CD4-positive, alpha-beta memory T cell (primary cell): ENCODE data around the gene IRS1. TPM values are rescaled to one million over a fixed set of nuclear protein-coding genes. Genes with fewer than 3 reads are reported as not detected.

Experiments used
- CTCF ChIA-PET: fragments of 350-600 bp; sonication (Branson Sonifier 250); formaldehyde crosslinking; loops from one replicate; lab custom pipeline; 2021; ENCODE audit warnings: inconsistent platforms; ENCODE audit not compliant: partially characterized antibody; lab: Charles Lee
- POLR2A ChIA-PET: fragments of 350-600 bp; sonication (Branson Sonifier 250); formaldehyde crosslinking; loops from one replicate; lab custom pipeline; 2021; ENCODE audit not compliant: partially characterized antibody; lab: Charles Lee
- DNase-seq, 5 donors: peaks; one replicate each; pipeline versions ENCODE4 v3.0.0 to v3.0.0-alpha.2; 2020 to 2022; ENCODE audit warnings: mixed read lengths in 1 of 5
- H3K27ac ChIP-seq: one replicate; pipeline ENCODE4 v1.7.0; 2013; ENCODE audit warnings: low read depth, low read length
- H3K27me3 ChIP-seq: 2 replicates; pipeline ENCODE4 v1.7.0; 2013; ENCODE audit warnings: mild to moderate bottlenecking, low read length, moderate library complexity; ENCODE audit not compliant: insufficient read depth
- H3K36me3 ChIP-seq: 2 replicates; pipeline ENCODE4 v1.7.0; 2013; ENCODE audit warnings: mild to moderate bottlenecking, low read length, moderate library complexity; ENCODE audit not compliant: insufficient read depth
- H3K4me1 ChIP-seq: 2 replicates; pipeline ENCODE4 v1.7.0; 2013; ENCODE audit warnings: mild to moderate bottlenecking, low read length, moderate library complexity; ENCODE audit not compliant: insufficient read depth
- H3K4me3 ChIP-seq, 2 donors: one replicate each; pipeline ENCODE4 v1.7.0; 2013; ENCODE audit warnings: low read length in 2 of 2, mild to moderate bottlenecking in 1 of 2
- H3K9me3 ChIP-seq, 2 donors: one replicate each; pipeline ENCODE4 v1.7.0; 2013; ENCODE audit warnings: low read length in 2 of 2, control low read depth in 1 of 2; ENCODE audit not compliant: control insufficient read depth in 1 of 2
- H3K27ac Mint-ChIP-seq, 7 donors: one replicate each; pipeline ENCODE4 v1.8.0; 2020 to 2021; ENCODE audit warnings: mixed read lengths in 7 of 7, mild to moderate bottlenecking in 6 of 7, inconsistent platforms in 3 of 7, moderate library complexity in 3 of 7
- H3K27me3 Mint-ChIP-seq, 2 donors: one replicate each; pipeline ENCODE4 v1.8.0; 2020 to 2021; ENCODE audit warnings: mixed read lengths in 2 of 2
- H3K36me3 Mint-ChIP-seq, 2 donors: one replicate each; pipeline ENCODE4 v1.8.0; 2020 to 2021; ENCODE audit warnings: mixed read lengths in 2 of 2, inconsistent platforms in 1 of 2, mild to moderate bottlenecking in 1 of 2
- H3K4me1 Mint-ChIP-seq, 4 donors: one replicate each; pipeline ENCODE4 v1.8.0; 2020 to 2021; ENCODE audit warnings: mixed read lengths in 4 of 4, mild to moderate bottlenecking in 1 of 4
- H3K4me3 Mint-ChIP-seq, 8 donors: one replicate each; pipeline ENCODE4 v1.8.0; 2020 to 2021; ENCODE audit warnings: mixed read lengths in 8 of 8, mild to moderate bottlenecking in 7 of 8, moderate library complexity in 6 of 8, inconsistent platforms in 3 of 8
- H3K9me3 Mint-ChIP-seq, 8 donors: one replicate each; pipeline ENCODE4 v1.8.0; 2020 to 2021; ENCODE audit warnings: mixed read lengths in 8 of 8, mild to moderate bottlenecking in 5 of 8, inconsistent platforms in 3 of 8, moderate library complexity in 1 of 8
- intact Hi-C: fragments of 100-400 bp; cut with micrococcal nuclease; formaldehyde crosslinking; loops from one replicate; pipeline ENCODE4 v1.15.1; 2023
- polyA plus RNA-seq, 2 donors: library from polyadenylated mRNA; unstranded; fragments of 300-500 nt; fragmentation: Illumina TruSeq; gene quantifications; one replicate each; pipeline ENCODE4 v1.2.3, GENCODE V29; 2021
- total RNA-seq, 2 experiments: library from RNA; stranded (reverse); gene quantifications; one replicate each; pipeline ENCODE4 v1.2.3, GENCODE V29; 2021

The IRS1 gene
- total and polyA plus RNA-seq, 4 experiments from 2014 or later: 0.02 to 2.4 (median 1.1) TPM

- Histone ChIP-seq H3K9me3 (no peaks in the 10 kb centered on the region), H3K27ac (no peak overlapping the region), H3K36me3 (no peaks in the 10 kb centered on the region), H3K4me3 (no peak overlapping the region), H3K4me1 (no peaks in the 10 kb centered on the region), H3K27me3 (no peaks in the 10 kb centered on the region)
- Mint-ChIP-seq H3K9me3 (peaks cover 0 to 2% (median 0%) of the 10 kb centered on the region in 8 donors), H3K27ac (peak overlapping the region in 1 of 7 donors; percentile 86), H3K4me3 (no peak overlapping the region), H3K27me3 (peaks cover 5 to 10% of the 10 kb centered on the region in 2 donors), H3K4me1 (peaks cover 0 to 4% (median 0%) of the 10 kb centered on the region in 4 donors), H3K36me3 (no peaks in the 10 kb centered on the region)
- DNase-seq: no peak
- CTCF ChIA-PET: no interaction called here
- intact Hi-C loops: no loop called here
- POLR2A ChIA-PET: no interaction called here
Measured at GRCh38 chr2:226715347-226715990, 84.2 kb downstream of the IRS1 start.

- H3K27ac Mint-ChIP-seq: no peak overlapping the region
- H3K27me3 ChIP-seq: no peaks in the 10 kb centered on the region
- H3K36me3 Mint-ChIP-seq: no peaks in the 10 kb centered on the region
- H3K4me1 ChIP-seq: no peaks in the 10 kb centered on the region
- DNase-seq: no peak
- no peak overlapping the region for H3K4me3 ChIP-seq
- CTCF ChIA-PET: no interaction called here
- intact Hi-C loops: no loop called here
- H3K36me3 ChIP-seq: no peaks in the 10 kb centered on the region
- H3K9me3 ChIP-seq: no peaks in the 10 kb centered on the region
- H3K27me3 Mint-ChIP-seq: peaks cover 0 to 4% of the 10 kb centered on the region in 2 donors
- H3K9me3 Mint-ChIP-seq: peaks cover 0 to 2% (median 0%) of the 10 kb centered on the region in 8 donors
- no peak overlapping the region for H3K4me3 Mint-ChIP-seq
- peaks cover 0 to 4% (median 0%) of the 10 kb centered on the region in 4 donors for H3K4me1 Mint-ChIP-seq
- no peak overlapping the region for H3K27ac ChIP-seq
- POLR2A ChIA-PET: no interaction called here
Measured at GRCh38 chr2:226712941-226713340, 86.7 kb downstream of the IRS1 start.

- H3K9me3 ChIP-seq: no peaks in the 10 kb centered on the region
- no peak overlapping the region for H3K4me3 ChIP-seq
- Mint-ChIP-seq H3K27ac (no peak overlapping the region), H3K9me3 (peaks cover 0 to 2% (median 0%) of the 10 kb centered on the region in 8 donors), H3K4me3 (no peak overlapping the region), H3K27me3 (peaks cover 0 to 4% of the 10 kb centered on the region in 2 donors), H3K36me3 (no peaks in the 10 kb centered on the region), H3K4me1 (peaks cover 0 to 4% (median 0%) of the 10 kb centered on the region in 4 donors)
- H3K36me3 ChIP-seq: no peaks in the 10 kb centered on the region
- no peaks in the 10 kb centered on the region for H3K4me1 ChIP-seq
- no peak for DNase-seq
- H3K27me3 ChIP-seq: no peaks in the 10 kb centered on the region
- ChIA-PET POLR2A (no interaction called here), CTCF (no interaction called here)
- intact Hi-C loops: no loop called here
- no peak overlapping the region for H3K27ac ChIP-seq
Measured at GRCh38 chr2:226711606-226712296, 87.9 kb downstream of the IRS1 start.

GRCh38 chr2:226707499-226707898 is 92.1 kb downstream of the IRS1 start:
- Mint-ChIP-seq H3K9me3 (no peaks in the 10 kb centered on the region), H3K4me3 (no peak overlapping the region), H3K4me1 (no peaks in the 10 kb centered on the region), H3K36me3 (no peaks in the 10 kb centered on the region), H3K27ac (no peak overlapping the region), H3K27me3 (peaks cover 0 to 2% of the 10 kb centered on the region in 2 donors)
- no peak overlapping the region for H3K27ac ChIP-seq
- no peak overlapping the region for H3K4me3 ChIP-seq
- H3K36me3 ChIP-seq: no peaks in the 10 kb centered on the region
- no peak for DNase-seq
- intact Hi-C loops: no loop called here
- ChIA-PET POLR2A (no interaction called here), CTCF (no interaction called here)
- no peaks in the 10 kb centered on the region for H3K9me3 ChIP-seq
- H3K27me3 ChIP-seq: no peaks in the 10 kb centered on the region
- H3K4me1 ChIP-seq: no peaks in the 10 kb centered on the region

- Histone ChIP-seq H3K27me3 (no peaks in the 10 kb centered on the region), H3K4me1 (no peaks in the 10 kb centered on the region), H3K9me3 (no peaks in the 10 kb centered on the region), H3K36me3 (no peaks in the 10 kb centered on the region), H3K27ac (no peak overlapping the region), H3K4me3 (no peak overlapping the region)
- CTCF ChIA-PET: no interaction called here
- H3K4me1 Mint-ChIP-seq: no peaks in the 10 kb centered on the region
- POLR2A ChIA-PET: no interaction called here
- H3K36me3 Mint-ChIP-seq: no peaks in the 10 kb centered on the region
- H3K9me3 Mint-ChIP-seq: no peaks in the 10 kb centered on the region
- H3K27me3 Mint-ChIP-seq: peaks cover 0 to 2% of the 10 kb centered on the region in 2 donors
- H3K4me3 Mint-ChIP-seq: no peak overlapping the region
- no peak for DNase-seq
- H3K27ac Mint-ChIP-seq: no peak overlapping the region
- intact Hi-C loops: no loop called here
Measured at GRCh38 chr2:226705965-226706364, 93.7 kb downstream of the IRS1 start.

- CTCF ChIA-PET: no interaction called here
Measured at GRCh38 chr2:226705133-226705886, 94.3 kb downstream of the IRS1 start.

GRCh38 chr2:226703514-226703913 is 96.1 kb downstream of the IRS1 start:
- H3K27me3 ChIP-seq: no peaks in the 10 kb centered on the region
- no peaks in the 10 kb centered on the region for H3K9me3 ChIP-seq
- H3K27me3 Mint-ChIP-seq: peaks cover 3 to 7% of the 10 kb centered on the region in 2 donors
- H3K9me3 Mint-ChIP-seq: no peaks in the 10 kb centered on the region
- no peaks in the 10 kb centered on the region for H3K36me3 ChIP-seq
- no peak overlapping the region for H3K4me3 Mint-ChIP-seq
- no peak overlapping the region for H3K27ac ChIP-seq
- no peak overlapping the region for H3K4me3 ChIP-seq
- intact Hi-C loops: no loop called here
- H3K36me3 Mint-ChIP-seq: no peaks in the 10 kb centered on the region
- no peak for DNase-seq
- no peaks in the 10 kb centered on the region for H3K4me1 ChIP-seq
- no peak overlapping the region for H3K27ac Mint-ChIP-seq
- ChIA-PET CTCF (no interaction called here), POLR2A (no interaction called here)
- no peaks in the 10 kb centered on the region for H3K4me1 Mint-ChIP-seq

More at GRCh38 chr2:226705133-226705886, 94.3 kb downstream of the IRS1 start:
- no peak overlapping the region for H3K27ac Mint-ChIP-seq
- Histone ChIP-seq H3K4me1 (no peaks in the 10 kb centered on the region), H3K36me3 (no peaks in the 10 kb centered on the region), H3K9me3 (no peaks in the 10 kb centered on the region), H3K27ac (no peak overlapping the region), H3K27me3 (no peaks in the 10 kb centered on the region), H3K4me3 (no peak overlapping the region)
- no peaks in the 10 kb centered on the region for H3K4me1 Mint-ChIP-seq
- no peak for DNase-seq
- intact Hi-C loops: no loop called here
- H3K36me3 Mint-ChIP-seq: no peaks in the 10 kb centered on the region
- POLR2A ChIA-PET: no interaction called here
- no peaks in the 10 kb centered on the region for H3K9me3 Mint-ChIP-seq
- H3K4me3 Mint-ChIP-seq: no peak overlapping the region
- H3K27me3 Mint-ChIP-seq: peaks cover 0 to 2% of the 10 kb centered on the region in 2 donors
